Mesendoderm (in vitro differentiated cells): ENCODE measurements around the gene SRGAP2C.
"Not testable (repeated sequence)": the region's sequence is repeated elsewhere in the genome, so short reads cannot be mapped to it uniquely, and the experiment has no call there.

Experiments
- DNase-seq: peaks from one replicate; pipeline ENCODE4 v3.0.0; 2013
- H2AK5ac ChIP-seq: 2 replicates; pipeline ENCODE4 v1.6.1; 2013; ENCODE audit warnings: low read length, inconsistent platforms
- H2BK120ac ChIP-seq: 2 replicates; pipeline ENCODE4 v1.6.1; 2013; ENCODE audit warnings: low read depth, mild to moderate bottlenecking, low read length, moderate library complexity, mixed read lengths
- H2BK15ac ChIP-seq: replicated peaks from 2 replicates; pipeline ENCODE4 v1.6.1; 2013; ENCODE audit warnings: low read depth, mild to moderate bottlenecking, moderate library complexity
- H2BK5ac ChIP-seq: 2 replicates; pipeline ENCODE4 v1.6.1; 2013; ENCODE audit warnings: low read length, inconsistent platforms
- H3K18ac ChIP-seq: 2 replicates; pipeline ENCODE4 v1.6.1; 2013; ENCODE audit warnings: mild to moderate bottlenecking, low read length, mixed read lengths
- H3K23ac ChIP-seq: one replicate; pipeline ENCODE4 v1.6.1; 2013; ENCODE audit warnings: low read length
- H3K27ac ChIP-seq: 2 replicates; pipeline ENCODE4 v1.5.1; 2013; ENCODE audit warnings: low read depth, mild to moderate bottlenecking, inconsistent platforms, low read length, moderate library complexity
- H3K27me3 ChIP-seq: 2 replicates; pipeline ENCODE4 v1.6.1; 2013; ENCODE audit warnings: low read length, control low read depth, mild to moderate bottlenecking, inconsistent platforms; ENCODE audit not compliant: insufficient read depth, poor library complexity
- H3K36me3 ChIP-seq: 2 replicates; pipeline ENCODE4 v1.6.1; 2013; ENCODE audit warnings: low read length, inconsistent platforms; ENCODE audit not compliant: control insufficient read depth, insufficient read depth
- H3K4ac ChIP-seq: one replicate; pipeline ENCODE4 v1.6.1; 2013; ENCODE audit warnings: low read depth, mild to moderate bottlenecking, low read length, moderate library complexity
- H3K4me1 ChIP-seq: 2 replicates; pipeline ENCODE4 v1.6.1; 2013; ENCODE audit warnings: low read depth, low read length, inconsistent platforms; ENCODE audit not compliant: control insufficient read depth
- H3K4me2 ChIP-seq: 2 replicates; pipeline ENCODE4 v1.6.1; 2013; ENCODE audit warnings: low read length
- H3K4me3 ChIP-seq: 2 replicates; pipeline ENCODE4 v1.5.1; 2013; ENCODE audit warnings: mild to moderate bottlenecking, low read length
- H3K56ac ChIP-seq: one replicate; pipeline ENCODE4 v1.6.1; 2013; ENCODE audit warnings: low read length
- H3K79me1 ChIP-seq: 2 replicates; pipeline ENCODE4 v1.6.1; 2013; ENCODE audit warnings: low read length, inconsistent platforms
- H3K79me2 ChIP-seq: 2 replicates; pipeline ENCODE4 v1.6.1; 2013; ENCODE audit warnings: mild to moderate bottlenecking, low read length; ENCODE audit not compliant: control insufficient read depth, insufficient read depth
- H3K9ac ChIP-seq: 2 replicates; pipeline ENCODE4 v1.6.1; 2013; ENCODE audit warnings: low read length, inconsistent platforms
- H4K5ac ChIP-seq: one replicate; pipeline ENCODE4 v1.6.1; 2013; ENCODE audit warnings: low read length
- H4K8ac ChIP-seq: one replicate; pipeline ENCODE4 v1.6.1; 2013; ENCODE audit warnings: low read depth, mild to moderate bottlenecking, control low read depth, low read length, moderate library complexity
- WGBS: extraction: QIAGEN DNeasy Blood & Tissue Kit; methylation state at CpG from one replicate; pipeline ENCODE4 v1.1.7; 2013; ENCODE audit warnings: low lambda C conversion rate, missing lambda C conversion rate; ENCODE audit not compliant: insufficient coverage; ENCODE audit errors: extremely low coverage; 5-methylcytosine and 5-hydroxymethylcytosine counted together

Gene SRGAP2C

DNA sequence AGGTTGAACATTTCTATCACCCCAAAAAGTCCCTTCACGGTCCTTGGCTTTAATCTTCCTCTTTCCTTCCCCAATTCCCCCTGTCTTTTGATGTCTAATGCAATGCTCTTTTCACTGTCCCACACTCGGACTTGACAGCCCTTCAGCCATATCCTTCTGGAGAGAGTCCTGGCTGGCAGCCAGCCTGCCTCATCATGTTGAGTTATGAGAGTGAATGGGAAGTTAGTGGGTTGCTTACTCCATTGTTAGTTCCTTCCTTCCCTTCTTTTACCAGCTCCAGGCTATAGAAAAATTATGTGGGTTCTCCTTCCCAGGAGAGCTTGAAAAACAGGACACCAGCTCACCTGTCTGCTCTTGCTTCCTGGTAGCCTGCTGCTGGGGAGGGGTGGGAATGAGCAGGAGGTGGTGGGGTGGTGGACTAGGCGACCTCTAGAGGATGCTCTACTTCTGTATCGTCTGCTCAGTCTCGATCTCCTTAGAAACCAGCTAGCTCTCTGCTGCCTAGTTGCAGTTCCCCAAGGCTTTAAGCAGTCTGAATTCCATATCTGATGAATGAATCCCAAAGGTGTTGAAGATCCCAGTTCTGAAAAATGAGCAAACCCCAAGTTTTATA is 29.9 kb downstream of the SRGAP2C start:
- H2BK5ac ChIP-seq, H2BK15ac ChIP-seq: not testable (repeated sequence)
- no CpG with 5 or more reads among the region's 5 CpGs for WGBS

GRCh38 chr1:121215699-121216417 is 31.1 kb downstream of the SRGAP2C start:
- H4K5ac ChIP-seq, H2BK120ac ChIP-seq, H3K9ac ChIP-seq, H3K4me2 ChIP-seq, H3K27me3 ChIP-seq, H3K23ac ChIP-seq, H3K4me3 ChIP-seq, H4K8ac ChIP-seq, H3K27ac ChIP-seq, H2BK15ac ChIP-seq, H3K4ac ChIP-seq, H3K36me3 ChIP-seq, H3K79me1 ChIP-seq, H3K56ac ChIP-seq, H3K4me1 ChIP-seq, H3K18ac ChIP-seq, H2AK5ac ChIP-seq, H3K79me2 ChIP-seq, H2BK5ac ChIP-seq, DNase-seq: not testable (repeated sequence)
- no CpG with 5 or more reads among the region's 1 CpG for WGBS

More for the DNA sequence above, 29.9 kb downstream of the SRGAP2C start:
- not testable (repeated sequence) for H3K23ac ChIP-seq, DNase-seq, H3K27me3 ChIP-seq, H3K27ac ChIP-seq, H3K18ac ChIP-seq, H2BK120ac ChIP-seq, H3K79me2 ChIP-seq, H3K4ac ChIP-seq, H3K4me2 ChIP-seq, H2AK5ac ChIP-seq, H3K4me3 ChIP-seq, H3K56ac ChIP-seq, H3K79me1 ChIP-seq, H4K5ac ChIP-seq, H3K4me1 ChIP-seq, H4K8ac ChIP-seq, H3K9ac ChIP-seq, H3K36me3 ChIP-seq

DNA sequence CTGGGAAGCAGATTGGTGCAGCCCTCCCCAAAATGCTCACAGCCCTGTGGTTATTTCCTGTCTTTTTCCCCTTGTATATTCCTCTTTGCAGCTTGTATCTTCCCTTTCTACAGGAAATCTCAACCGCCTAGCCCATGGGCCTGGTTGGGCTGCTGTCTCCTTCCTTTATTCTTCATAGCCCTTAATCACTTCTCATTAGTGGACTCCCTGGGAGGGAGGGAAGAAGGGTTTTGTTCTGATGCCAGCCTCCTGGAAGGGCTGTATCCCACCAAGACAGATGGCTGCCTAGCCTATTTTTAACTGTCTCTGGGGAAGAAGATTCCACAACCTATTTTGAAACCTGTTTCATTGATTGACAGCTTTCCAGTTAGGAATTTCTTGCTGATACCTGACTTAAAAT is 31.9 kb downstream of the SRGAP2C start:
- not testable (repeated sequence) for H3K4ac ChIP-seq, H3K79me1 ChIP-seq, H2BK120ac ChIP-seq, H3K9ac ChIP-seq, H3K18ac ChIP-seq, H4K8ac ChIP-seq, H3K56ac ChIP-seq, H3K4me3 ChIP-seq, H3K36me3 ChIP-seq, H3K27ac ChIP-seq, H2AK5ac ChIP-seq, H3K4me1 ChIP-seq, H3K23ac ChIP-seq, H2BK5ac ChIP-seq, DNase-seq, H3K79me2 ChIP-seq, H3K4me2 ChIP-seq, H4K5ac ChIP-seq, H2BK15ac ChIP-seq, H3K27me3 ChIP-seq
- no CpG with 5 or more reads among the region's 1 CpG for WGBS

GRCh38 chr1:121221770-121222169 is 37.0 kb downstream of the SRGAP2C start:
- not testable (repeated sequence) for H2BK15ac ChIP-seq, H3K18ac ChIP-seq, H3K79me2 ChIP-seq, H3K79me1 ChIP-seq, H4K8ac ChIP-seq, H3K4me3 ChIP-seq, H4K5ac ChIP-seq, H3K4ac ChIP-seq, H3K36me3 ChIP-seq, H3K9ac ChIP-seq, H3K23ac ChIP-seq, H2AK5ac ChIP-seq, H2BK120ac ChIP-seq, H3K4me1 ChIP-seq, H3K27ac ChIP-seq, DNase-seq, H2BK5ac ChIP-seq, H3K56ac ChIP-seq, H3K27me3 ChIP-seq, H3K4me2 ChIP-seq
- WGBS: no CpG with 5 or more reads among the region's 1 CpG

- H3K4me3 ChIP-seq, H3K79me1 ChIP-seq, H2BK5ac ChIP-seq, H2BK15ac ChIP-seq, H3K18ac ChIP-seq, H3K4me1 ChIP-seq, H3K36me3 ChIP-seq, H3K56ac ChIP-seq, H2AK5ac ChIP-seq, H3K9ac ChIP-seq, H3K27me3 ChIP-seq, H3K23ac ChIP-seq, H3K27ac ChIP-seq, H4K8ac ChIP-seq, H4K5ac ChIP-seq, H2BK120ac ChIP-seq, H3K4me2 ChIP-seq, H3K79me2 ChIP-seq, H3K4ac ChIP-seq, DNase-seq: not testable (repeated sequence)
- no CpG with 5 or more reads among the region's 4 CpGs for WGBS
Observed at GRCh38 chr1:121224714-121225113, 39.9 kb downstream of the SRGAP2C start.
